ENCODE measurements around the gene ATG7. TPM values are rescaled to one million over a fixed set of nuclear protein-coding genes. Genes with fewer than 3 reads are reported as not detected.

The ATG7 gene
- polyA plus RNA-seq, 2 of the 4 experiments (the other 2 are of a cell fraction), result 27.2 to 41.2 TPM

GRCh38 chr3:11494131-11494916, 222.1 kb downstream of the ATG7 start (continued):
- no peak for TF ChIP-seq PBX3 (IDR thresholded peaks at IDR 0.05)
- TF ChIP-seq JUNB (IDR thresholded peaks at IDR 0.05), result no peak
- no peak for TF ChIP-seq HOXB5 (CRISPR knock-in tag; IDR thresholded peaks at IDR 0.05)
- no peak for TF ChIP-seq ZC3H11A (IDR thresholded peaks at IDR 0.05)
- no peak for TF ChIP-seq NFE2L2 (conservative IDR thresholded peaks at IDR 0.05; ENCODE audit: low read length)
- no peak for TF ChIP-seq EHMT2 (IDR thresholded peaks at IDR 0.05; ENCODE audit: low read depth)
- TF ChIP-seq SMC3 (IDR thresholded peaks at IDR 0.05), result no peak
- TF ChIP-seq FOXS1 (CRISPR knock-in tag; IDR thresholded peaks at IDR 0.05), result no peak
- TF ChIP-seq HMGXB4 (CRISPR knock-in tag; IDR thresholded peaks at IDR 0.05; ENCODE audit: borderline replicate concordance), result no peak
- TF ChIP-seq KDM5A (IDR thresholded peaks at IDR 0.05), result no peak
- no peak for TF ChIP-seq RFX5 (IDR thresholded peaks at IDR 0.05)

- no peak for ATAC-seq
- ChIA-PET CTCF (interaction anchor here (1.2 kb wide), 1 partner anchor 21 kb away, joined by 3 read pairs; no protein-coding TSS in a partner anchor), POLR2A (no interaction called here)
- Histone ChIP-seq H3K4me2 (no peak overlapping the region), H3K4me1 (peaks cover 11% of the 10 kb centered on the region), H3K4me3 (no peak overlapping the region), H3K27ac (no peak overlapping the region), H3K9me3 (no peaks in the 10 kb centered on the region)
- 88% methylated on average over 11 of the region's 11 CpGs for WGBS (ENCODE audit: missing lambda C conversion rate)
- no peak for FAIRE-seq
- no peak for TF ChIP-seq FOSB (CRISPR knock-in tag; IDR thresholded peaks at IDR 0.05)
- no peak for TF ChIP-seq RAD21 (conservative IDR thresholded peaks at IDR 0.05 in 1 of 2, IDR thresholded peaks at IDR 0.05 in 1 of 2)
- no peak for TF ChIP-seq HOXA7 (CRISPR knock-in tag; IDR thresholded peaks at IDR 0.05)
- no peak for TF ChIP-seq NR3C1 (IDR thresholded peaks at IDR 0.05)
- TF ChIP-seq GATA3 (IDR thresholded peaks at IDR 0.05; ENCODE audit: borderline replicate concordance), result no peak
- TF ChIP-seq EHMT2 (IDR thresholded peaks at IDR 0.05; ENCODE audit: low read depth), result no peak
- DNase-seq (ENCODE audit: low read depth in 1 of 2, low spot score in 1 of 2), result no peak
Observed at GRCh38 chr3:11495948-11496557, 223.9 kb downstream of the ATG7 start.

GRCh38 chr3:11498177-11498576, 226.0 kb downstream of the ATG7 start:
- peak overlapping the region; percentile 38 for H3K4me2 ChIP-seq
- 95% methylated on average over 2 of the region's 2 CpGs for WGBS (ENCODE audit: missing lambda C conversion rate)
- ATAC-seq, result no peak; a peak in 1 of 6 replicates
- H3K27ac ChIP-seq, result peak overlapping the region in 1 of 2 experiments; percentile 66; a peak in 2 of 6 replicates
- DNase-seq (ENCODE audit: low read depth in 1 of 2, low spot score in 1 of 2), result no peak
- POLR2A ChIA-PET, result no interaction called here
- H3K4me3 ChIP-seq, result no peak overlapping the region
- peaks cover 11% of the 10 kb centered on the region for H3K4me1 ChIP-seq
- CTCF ChIA-PET, result interaction anchor here (1.4 kb wide), 1 partner anchor 37 kb away, joined by 3 read pairs; no protein-coding TSS in a partner anchor
- no peaks in the 10 kb centered on the region for H3K9me3 ChIP-seq
- no peak for FAIRE-seq
- TF ChIP-seq SREBF2 (IDR thresholded peaks at IDR 0.05) (no peak), JUN (IDR thresholded peaks at IDR 0.05) (no peak), KDM1A (IDR thresholded peaks at IDR 0.05; ENCODE audit: low read depth) (no peak), KDM5A (IDR thresholded peaks at IDR 0.05) (no peak), HMGXB4 (CRISPR knock-in tag; IDR thresholded peaks at IDR 0.05; ENCODE audit: borderline replicate concordance) (no peak), ZNF302 (CRISPR knock-in tag; IDR thresholded peaks at IDR 0.05) (no peak), HES2 (IDR thresholded peaks at IDR 0.05) (no peak), REST (IDR thresholded peaks at IDR 0.05) (no peak), HOXB5 (CRISPR knock-in tag; IDR thresholded peaks at IDR 0.05) (no peak)
- TF ChIP-seq, protein P1, sequence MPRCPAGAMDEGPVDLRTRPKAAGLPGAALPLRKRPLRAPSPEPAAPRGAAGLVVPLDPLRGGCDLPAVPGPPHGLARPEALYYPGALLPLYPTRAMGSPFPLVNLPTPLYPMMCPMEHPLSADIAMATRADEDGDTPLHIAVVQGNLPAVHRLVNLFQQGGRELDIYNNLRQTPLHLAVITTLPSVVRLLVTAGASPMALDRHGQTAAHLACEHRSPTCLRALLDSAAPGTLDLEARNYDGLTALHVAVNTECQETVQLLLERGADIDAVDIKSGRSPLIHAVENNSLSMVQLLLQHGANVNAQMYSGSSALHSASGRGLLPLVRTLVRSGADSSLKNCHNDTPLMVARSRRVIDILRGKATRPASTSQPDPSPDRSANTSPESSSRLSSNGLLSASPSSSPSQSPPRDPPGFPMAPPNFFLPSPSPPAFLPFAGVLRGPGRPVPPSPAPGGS (IDR thresholded peaks at IDR 0.05), result no peak

Measured in A549 (cell line).